PFSK-1 (cell line): ENCODE measurements around the gene ELN.

Experiments
- FOXP2 ChIP-seq: optimal IDR thresholded peaks from 2 replicates; pipeline ENCODE3; 2011; ENCODE audit warnings: borderline replicate concordance, control low read depth, inconsistent platforms; ENCODE audit not compliant: insufficient read depth; ENCODE audit errors: extremely low read length, extremely low read depth
- POLR2AphosphoS5 ChIP-seq: IDR thresholded peaks from 2 replicates; pipeline ENCODE4 v1.6.1; 2012; ENCODE audit warnings: low read depth, mild to moderate bottlenecking, control low read depth, low read length, moderate library complexity
- SIN3A ChIP-seq: IDR thresholded peaks from 2 replicates; pipeline ENCODE4 v1.6.1; 2012; ENCODE audit warnings: mild to moderate bottlenecking, low read length, moderate library complexity, borderline replicate concordance; ENCODE audit not compliant: insufficient read depth
- TAF1 ChIP-seq: IDR thresholded peaks from 2 replicates; pipeline ENCODE4 v1.6.1; 2012; ENCODE audit warnings: low read length, control low read depth, borderline replicate concordance; ENCODE audit not compliant: insufficient read depth
- TF ChIP-seq, protein P1 (sequence below), 2 experiments: IDR thresholded peaks; 2 replicates each; pipeline versions ENCODE4 v1.6.1 to v1.8.0; 2011 to 2012; ENCODE audit warnings: low read depth in 2 of 2, low read length in 2 of 2, control low read depth in 1 of 2, inconsistent platforms in 1 of 2, mild to moderate bottlenecking in 1 of 2, moderate library complexity in 1 of 2; ENCODE audit not compliant: insufficient read depth in 1 of 2

ELN gene

GRCh38 chr7:73988197-73988596 is 39.8 kb upstream of the ELN start:
- no peak for TF ChIP-seq TAF1
- TF ChIP-seq FOXP2: no peak
- no peak for TF ChIP-seq POLR2AphosphoS5
- TF ChIP-seq SIN3A: no peak

DNA sequence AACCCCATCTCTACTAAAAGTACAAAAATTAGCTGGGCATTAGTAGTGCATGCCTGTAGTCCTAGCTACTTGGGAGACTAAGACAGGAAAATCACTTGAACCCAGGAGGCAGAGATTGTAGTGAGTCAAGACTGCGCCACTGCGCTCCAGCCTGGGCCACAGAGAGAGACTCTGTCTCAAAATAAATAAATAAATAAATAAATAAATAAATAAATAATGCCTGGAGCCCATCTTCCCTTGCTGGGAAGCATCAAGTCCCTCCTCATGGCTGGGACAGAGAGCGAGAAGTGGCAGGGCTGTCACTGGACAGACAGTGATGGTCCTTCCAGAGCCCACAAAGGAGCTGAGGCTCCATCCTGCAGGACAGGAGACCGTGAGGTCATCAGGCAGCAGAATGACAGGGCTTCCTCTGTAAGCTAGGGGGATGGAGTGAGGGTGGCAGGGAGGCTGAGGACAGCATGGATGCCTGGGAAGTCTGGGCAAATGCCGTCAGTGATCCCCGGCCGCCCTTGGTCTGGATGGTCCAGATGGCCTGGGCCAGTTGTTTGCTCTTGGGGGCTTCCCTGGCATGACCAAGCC is 36.4 kb upstream of the ELN start:
- TF ChIP-seq TAF1 (no peak), FOXP2 (no peak), SIN3A (no peak), POLR2AphosphoS5 (no peak)
- TF ChIP-seq, protein P1, sequence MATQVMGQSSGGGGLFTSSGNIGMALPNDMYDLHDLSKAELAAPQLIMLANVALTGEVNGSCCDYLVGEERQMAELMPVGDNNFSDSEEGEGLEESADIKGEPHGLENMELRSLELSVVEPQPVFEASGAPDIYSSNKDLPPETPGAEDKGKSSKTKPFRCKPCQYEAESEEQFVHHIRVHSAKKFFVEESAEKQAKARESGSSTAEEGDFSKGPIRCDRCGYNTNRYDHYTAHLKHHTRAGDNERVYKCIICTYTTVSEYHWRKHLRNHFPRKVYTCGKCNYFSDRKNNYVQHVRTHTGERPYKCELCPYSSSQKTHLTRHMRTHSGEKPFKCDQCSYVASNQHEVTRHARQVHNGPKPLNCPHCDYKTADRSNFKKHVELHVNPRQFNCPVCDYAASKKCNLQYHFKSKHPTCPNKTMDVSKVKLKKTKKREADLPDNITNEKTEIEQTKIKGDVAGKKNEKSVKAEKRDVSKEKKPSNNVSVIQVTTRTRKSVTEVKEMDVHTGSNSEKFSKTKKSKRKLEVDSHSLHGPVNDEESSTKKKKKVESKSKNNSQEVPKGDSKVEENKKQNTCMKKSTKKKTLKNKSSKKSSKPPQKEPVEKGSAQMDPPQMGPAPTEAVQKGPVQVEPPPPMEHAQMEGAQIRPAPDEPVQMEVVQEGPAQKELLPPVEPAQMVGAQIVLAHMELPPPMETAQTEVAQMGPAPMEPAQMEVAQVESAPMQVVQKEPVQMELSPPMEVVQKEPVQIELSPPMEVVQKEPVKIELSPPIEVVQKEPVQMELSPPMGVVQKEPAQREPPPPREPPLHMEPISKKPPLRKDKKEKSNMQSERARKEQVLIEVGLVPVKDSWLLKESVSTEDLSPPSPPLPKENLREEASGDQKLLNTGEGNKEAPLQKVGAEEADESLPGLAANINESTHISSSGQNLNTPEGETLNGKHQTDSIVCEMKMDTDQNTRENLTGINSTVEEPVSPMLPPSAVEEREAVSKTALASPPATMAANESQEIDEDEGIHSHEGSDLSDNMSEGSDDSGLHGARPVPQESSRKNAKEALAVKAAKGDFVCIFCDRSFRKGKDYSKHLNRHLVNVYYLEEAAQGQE (IDR thresholded peaks at IDR 0.05; ENCODE audit: insufficient read depth in 1 of 2, low read depth in 2 of 2, low read length in 2 of 2): no peak

GRCh38 chr7:73992101-73992562 is 35.8 kb upstream of the ELN start:
- TF ChIP-seq, protein P1 (IDR thresholded peaks at IDR 0.05; ENCODE audit: insufficient read depth in 1 of 2, low read depth in 2 of 2, low read length in 2 of 2): no peak
- TF ChIP-seq TAF1 (no peak), POLR2AphosphoS5 (no peak), FOXP2 (no peak), SIN3A (no peak)

- TF ChIP-seq FOXP2: no peak
- no peak for TF ChIP-seq SIN3A
- no peak for TF ChIP-seq TAF1
- no peak for TF ChIP-seq POLR2AphosphoS5
- TF ChIP-seq, protein P1 (IDR thresholded peaks at IDR 0.05; ENCODE audit: insufficient read depth in 1 of 2, low read depth in 2 of 2, low read length in 2 of 2): no peak
These were observed 34.0 kb upstream of the ELN start for GRCh38 chr7:73994023-73994422.

GRCh38 chr7:73994761-73995160 is 33.2 kb upstream of the ELN start:
- TF ChIP-seq TAF1 (no peak), SIN3A (no peak), POLR2AphosphoS5 (no peak), FOXP2 (no peak)
- TF ChIP-seq, protein P1 (IDR thresholded peaks at IDR 0.05; ENCODE audit: insufficient read depth in 1 of 2, low read depth in 2 of 2, low read length in 2 of 2): no peak
